WTC11 (cell line): ENCODE measurements around the gene VPS52. TPM values are rescaled to one million over a fixed set of nuclear protein-coding genes. Genes with fewer than 3 reads are reported as not detected.

ENCODE experiments used
- ATF2 ChIP-seq: sonication (generic); formaldehyde crosslinking; IDR thresholded peaks from 2 replicates; pipeline ENCODE4 v1.8.1; 2022; ENCODE audit warnings: low read depth, missing genetic modification reagents, borderline replicate concordance
- CBFB ChIP-seq: sonication (generic); formaldehyde crosslinking; IDR thresholded peaks from 2 replicates; pipeline ENCODE4 v1.8.1; 2022; ENCODE audit warnings: mild to moderate bottlenecking, low read depth, missing genetic modification reagents
- E2F4 ChIP-seq: sonication (generic); formaldehyde crosslinking; IDR thresholded peaks from 2 replicates; pipeline ENCODE4 v1.8.1; 2022; ENCODE audit warnings: low read depth, mild to moderate bottlenecking, moderate library complexity, missing genetic modification reagents, borderline replicate concordance
- ESRRA ChIP-seq: sonication (generic); formaldehyde crosslinking; IDR thresholded peaks from 2 replicates; pipeline ENCODE4 v1.8.1; 2022; ENCODE audit warnings: mild to moderate bottlenecking, missing genetic modification reagents, borderline replicate concordance
- FOXJ3 ChIP-seq: sonication (generic); formaldehyde crosslinking; IDR thresholded peaks from 2 replicates; pipeline ENCODE4 v1.9.0; 2021; ENCODE audit warnings: missing genetic modification reagents, mild to moderate bottlenecking, borderline replicate concordance
- HMGXB4 ChIP-seq: sonication (generic); formaldehyde crosslinking; IDR thresholded peaks from 2 replicates; pipeline ENCODE4 v1.8.1; 2023; ENCODE audit warnings: mild to moderate bottlenecking, moderate library complexity, missing genetic modification reagents
- MAX ChIP-seq: sonication (generic); formaldehyde crosslinking; IDR thresholded peaks from 2 replicates; pipeline ENCODE4 v1.8.0; 2022; ENCODE audit warnings: mild to moderate bottlenecking, missing genetic modification reagents
- NR2C2 ChIP-seq: sonication (generic); formaldehyde crosslinking; IDR thresholded peaks from 2 replicates; pipeline ENCODE4 v1.8.0; 2022; ENCODE audit warnings: mild to moderate bottlenecking, missing genetic modification reagents
- OVOL2 ChIP-seq: fragments of 250-450 bp; sonication (Bioruptor Pico); IDR thresholded peaks from 2 replicates; pipeline ENCODE4 v1.9.0; 2021; ENCODE audit warnings: mild to moderate bottlenecking, borderline replicate concordance
- PRDM15 ChIP-seq: sonication (generic); formaldehyde crosslinking; IDR thresholded peaks from 2 replicates; pipeline ENCODE4 v1.8.0; 2022; ENCODE audit warnings: missing genetic modification reagents
- RELA ChIP-seq: sonication (generic); formaldehyde crosslinking; IDR thresholded peaks from 2 replicates; pipeline ENCODE4 v1.8.1; 2022; ENCODE audit warnings: missing genetic modification reagents, mild to moderate bottlenecking, borderline replicate concordance
- SP1 ChIP-seq: sonication (generic); formaldehyde crosslinking; conservative IDR thresholded peaks from 2 replicates; pipeline ENCODE4 v1.8.1; 2022; ENCODE audit warnings: missing genetic modification reagents
- TP53 ChIP-seq: sonication (generic); formaldehyde crosslinking; IDR thresholded peaks from 2 replicates; pipeline ENCODE4 v1.8.1; 2023; ENCODE audit warnings: mild to moderate bottlenecking, missing genetic modification reagents
- USF2 ChIP-seq: sonication (generic); formaldehyde crosslinking; IDR thresholded peaks from 2 replicates; pipeline ENCODE4 v1.8.1; 2023; ENCODE audit warnings: mild to moderate bottlenecking, missing genetic modification reagents, moderate library complexity
- ZBTB43 ChIP-seq: sonication (generic); formaldehyde crosslinking; IDR thresholded peaks from 2 replicates; pipeline ENCODE4 v1.8.1; 2023; ENCODE audit warnings: mild to moderate bottlenecking, missing genetic modification reagents
- ZNF232 ChIP-seq: sonication (generic); formaldehyde crosslinking; IDR thresholded peaks from 2 replicates; pipeline ENCODE4 v1.8.0; 2022; ENCODE audit warnings: mild to moderate bottlenecking, missing genetic modification reagents
- ZNF317 ChIP-seq: sonication (generic); formaldehyde crosslinking; IDR thresholded peaks from 2 replicates; pipeline ENCODE4 v1.8.1; 2023; ENCODE audit warnings: low read depth, mild to moderate bottlenecking, moderate library complexity, missing genetic modification reagents, borderline replicate concordance
- ZNF423 ChIP-seq: fragments of 250-450 bp; sonication (Bioruptor Pico); IDR thresholded peaks from 2 replicates; pipeline ENCODE4 v2.1.2; 2022; ENCODE audit warnings: mild to moderate bottlenecking, moderate library complexity
- ZNF512 ChIP-seq: sonication (generic); formaldehyde crosslinking; IDR thresholded peaks from 2 replicates; pipeline ENCODE4 v1.8.1; 2022; ENCODE audit warnings: missing genetic modification reagents, borderline replicate concordance
- ZNF532 ChIP-seq: fragments of 250-450 bp; sonication (Bioruptor Pico); IDR thresholded peaks from 2 replicates; pipeline ENCODE4 v1.9.0; 2021; ENCODE audit warnings: mild to moderate bottlenecking, borderline replicate concordance
- total RNA-seq: library from RNA; stranded (reverse); gene quantifications from 3 replicates; pipeline ENCODE4 v1.2.3, GENCODE V29; 2021

VPS52 gene
- total RNA-seq, 1 experiment from 2014 or later: 46.8 TPM

GRCh38 chr6:33213166-33213988 lies 58.3 kb downstream of the VPS52 start (continued):
- no peak for TF ChIP-seq PRDM15
- 0 out of 2 replicates have a peak, but pooled peaks have one; percentile 46 for TF ChIP-seq ZBTB43 (CRISPR knock-in tag)
- TF ChIP-seq ZNF512: no peak
- no peak for TF ChIP-seq RELA (CRISPR knock-in tag)
- no peak for TF ChIP-seq TP53
- TF ChIP-seq ZNF532 (CRISPR knock-in tag): 0 out of 2 replicates have a peak, but pooled peaks have one; percentile 1
- no peak for TF ChIP-seq CBFB (CRISPR knock-in tag)
- TF ChIP-seq E2F4 (CRISPR knock-in tag): no peak
- TF ChIP-seq USF2 (CRISPR knock-in tag): no peak
- TF ChIP-seq ZNF317 (CRISPR knock-in tag): no peak
- no peak for TF ChIP-seq OVOL2 (CRISPR knock-in tag)
- no peak for TF ChIP-seq ESRRA
- no peak for TF ChIP-seq ZNF232
- TF ChIP-seq MAX: peak; percentile 49; the same call in 1 of the 2 replicates
- TF ChIP-seq HMGXB4 (CRISPR knock-in tag): no peak
- no peak for TF ChIP-seq ATF2
- no peak for TF ChIP-seq FOXJ3 (CRISPR knock-in tag)
- no peak for TF ChIP-seq SP1 (CRISPR knock-in tag)
- no peak for TF ChIP-seq NR2C2 (CRISPR knock-in tag)
- no peak for TF ChIP-seq ZNF423 (CRISPR knock-in tag)
